GM12891 (cell line): ENCODE results near the gene CAMKMT.

Experiments used
- POLR2A ChIP-seq: IDR thresholded peaks from 2 replicates; pipeline ENCODE4 v1.6.1; 2011; ENCODE audit warnings: low read depth, low read length, control low read depth
- POLR2AphosphoS5 ChIP-seq: IDR thresholded peaks from 2 replicates; pipeline ENCODE4 v1.6.1; 2011; ENCODE audit warnings: low read depth, low read length, control low read depth
- TAF1 ChIP-seq: IDR thresholded peaks from 2 replicates; pipeline ENCODE4 v1.6.1; 2011; ENCODE audit warnings: low read depth, low read length, control low read depth

- TF ChIP-seq POLR2AphosphoS5 (no peak), TAF1 (no peak), POLR2A (no peak)
Observed at GRCh38 chr2:44430342-44430741, 68.6 kb downstream of the CAMKMT start.
